ENCODE results near the gene KIF15. TPM values are rescaled to one million over a fixed set of nuclear protein-coding genes. Genes with fewer than 3 reads are reported as not detected.

KIF15 gene
- total RNA-seq, 1 donor from 2014 or later, result 11.8 TPM

GRCh38 chr3:44865272-44866035 is 103.9 kb downstream of the KIF15 start:
- H3K4me3 ChIP-seq (ENCODE audit: low read depth, low read length), result no peak overlapping the region
- DNase-seq (ENCODE audit: low read depth), result no peak
- TF ChIP-seq, protein P1, sequence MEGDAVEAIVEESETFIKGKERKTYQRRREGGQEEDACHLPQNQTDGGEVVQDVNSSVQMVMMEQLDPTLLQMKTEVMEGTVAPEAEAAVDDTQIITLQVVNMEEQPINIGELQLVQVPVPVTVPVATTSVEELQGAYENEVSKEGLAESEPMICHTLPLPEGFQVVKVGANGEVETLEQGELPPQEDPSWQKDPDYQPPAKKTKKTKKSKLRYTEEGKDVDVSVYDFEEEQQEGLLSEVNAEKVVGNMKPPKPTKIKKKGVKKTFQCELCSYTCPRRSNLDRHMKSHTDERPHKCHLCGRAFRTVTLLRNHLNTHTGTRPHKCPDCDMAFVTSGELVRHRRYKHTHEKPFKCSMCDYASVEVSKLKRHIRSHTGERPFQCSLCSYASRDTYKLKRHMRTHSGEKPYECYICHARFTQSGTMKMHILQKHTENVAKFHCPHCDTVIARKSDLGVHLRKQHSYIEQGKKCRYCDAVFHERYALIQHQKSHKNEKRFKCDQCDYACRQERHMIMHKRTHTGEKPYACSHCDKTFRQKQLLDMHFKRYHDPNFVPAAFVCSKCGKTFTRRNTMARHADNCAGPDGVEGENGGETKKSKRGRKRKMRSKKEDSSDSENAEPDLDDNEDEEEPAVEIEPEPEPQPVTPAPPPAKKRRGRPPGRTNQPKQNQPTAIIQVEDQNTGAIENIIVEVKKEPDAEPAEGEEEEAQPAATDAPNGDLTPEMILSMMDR (conservative IDR thresholded peaks at IDR 0.05; ENCODE audit: low read depth, low read length), result no peak

GRCh38 chr3:44867421-44868111 is 106.0 kb downstream of the KIF15 start:
- DNase-seq (ENCODE audit: low read depth), result no peak
- H3K4me3 ChIP-seq (ENCODE audit: low read depth, low read length), result no peak overlapping the region
- TF ChIP-seq, protein P1 (conservative IDR thresholded peaks at IDR 0.05; ENCODE audit: low read depth, low read length), result no peak

GRCh38 chr3:44870375-44871061 is 108.9 kb downstream of the KIF15 start:
- no peak for DNase-seq (ENCODE audit: low read depth)
- no peak overlapping the region for H3K4me3 ChIP-seq (ENCODE audit: low read depth, low read length)
- TF ChIP-seq, protein P1 (conservative IDR thresholded peaks at IDR 0.05; ENCODE audit: low read depth, low read length), result no peak

DNA sequence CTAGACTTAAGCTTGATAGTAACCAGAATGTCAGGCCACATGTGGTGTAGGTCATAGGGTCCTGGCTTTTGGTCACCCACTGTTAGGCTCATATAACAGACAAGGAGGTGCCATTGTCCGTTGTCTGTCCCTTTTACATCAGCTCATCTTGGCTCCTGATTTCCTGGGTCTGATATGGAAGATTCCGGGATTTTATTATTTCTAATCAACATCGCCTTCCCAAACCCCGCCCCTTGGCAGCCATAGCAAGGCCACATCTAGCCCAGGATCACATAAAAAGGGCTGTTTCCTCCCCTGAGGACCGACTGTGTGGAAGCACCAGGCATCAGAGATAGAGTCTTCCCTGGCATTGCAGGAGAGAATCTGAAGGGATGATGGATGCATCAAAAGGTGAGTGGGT is 112.7 kb downstream of the KIF15 start, which contains the start of gene TGM4:
Gene TGM4 (plus strand): TSS at position 301 of the 400 bp plus-strand sequence. CDS start 71 bp downstream, at position 372.
- no peak within 1 kb of the TSS for H3K4me3 ChIP-seq (ENCODE audit: low read depth, low read length)
- no peak for DNase-seq (ENCODE audit: low read depth)
- TF ChIP-seq, protein P1 (conservative IDR thresholded peaks at IDR 0.05; ENCODE audit: low read depth, low read length), result no peak

DNA sequence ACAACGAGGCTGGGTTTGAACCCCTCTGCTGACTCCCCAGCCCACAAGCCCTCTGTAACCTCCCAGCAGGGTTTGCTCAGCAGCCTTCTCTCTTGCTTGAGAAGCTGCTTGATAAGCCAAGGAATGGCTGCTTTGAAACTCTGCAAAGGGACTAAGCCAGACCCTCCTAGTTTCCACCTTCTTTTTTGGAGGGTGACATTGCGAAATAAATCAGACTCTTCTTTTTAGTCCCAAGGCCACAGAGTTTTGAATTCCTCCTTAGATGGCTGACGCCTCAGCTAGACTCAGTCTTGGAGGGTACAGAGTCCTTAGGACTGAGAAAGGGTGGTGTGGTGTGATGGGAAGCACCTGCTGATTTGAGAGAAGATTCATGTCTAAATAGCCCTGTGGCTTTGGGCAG is 114.0 kb downstream of the KIF15 start:
- TF ChIP-seq, protein P1 (conservative IDR thresholded peaks at IDR 0.05; ENCODE audit: low read depth, low read length), result no peak
- H3K4me3 ChIP-seq (ENCODE audit: low read depth, low read length), result no peak overlapping the region
- DNase-seq (ENCODE audit: low read depth), result no peak

DNA sequence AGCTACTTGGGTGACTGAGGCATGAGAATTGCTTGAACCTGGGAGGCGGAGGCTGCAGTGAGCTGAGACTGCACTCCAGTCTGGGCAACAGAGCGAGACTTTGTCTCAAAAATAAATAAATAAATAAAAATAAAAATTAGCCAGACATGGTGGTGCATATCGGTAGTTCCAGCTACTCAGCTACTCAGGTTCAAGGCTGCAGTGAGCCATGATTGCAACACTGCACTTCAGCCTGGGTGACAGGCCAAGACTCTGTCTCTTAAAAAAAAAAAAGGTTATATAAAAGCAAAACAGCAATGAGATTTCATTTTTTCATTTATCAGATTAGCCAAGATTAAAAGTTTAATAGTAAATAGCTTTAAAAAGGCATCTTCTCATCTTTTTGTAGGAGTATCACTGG is 115.7 kb downstream of the KIF15 start:
- no peak for DNase-seq (ENCODE audit: low read depth)
- TF ChIP-seq, protein P1 (conservative IDR thresholded peaks at IDR 0.05; ENCODE audit: low read depth, low read length), result no peak
- no peak overlapping the region for H3K4me3 ChIP-seq (ENCODE audit: low read depth, low read length)
